ENCODE data around the gene MYO3B.

The MYO3B gene

GRCh38 chr2:170161516-170162270 is 16.3 kb upstream of the MYO3B start:
- no peak for DNase-seq (ENCODE audit: low read depth)

GRCh38 chr2:170162271-170162632 is 15.7 kb upstream of the MYO3B start:
- no peak for DNase-seq (ENCODE audit: low read depth)

GRCh38 chr2:170163411-170164065 is 14.4 kb upstream of the MYO3B start:
- DNase-seq (ENCODE audit: low read depth), result no peak

GRCh38 chr2:170165129-170165528 is 12.8 kb upstream of the MYO3B start:
- no peak for DNase-seq (ENCODE audit: low read depth)

GRCh38 chr2:170166735-170167134 is 11.2 kb upstream of the MYO3B start:
- DNase-seq (ENCODE audit: low read depth), result no peak

- no peak for DNase-seq (ENCODE audit: low read depth)
Measured at GRCh38 chr2:170170281-170171040, 7.5 kb upstream of the MYO3B start.

- DNase-seq (ENCODE audit: low read depth), result no peak
Measured at GRCh38 chr2:170176212-170176611, 1.7 kb upstream of the MYO3B start.

GRCh38 chr2:170180031-170180566 is 2.2 kb downstream of the MYO3B start:
- no peak for DNase-seq (ENCODE audit: low read depth)

- no peak for DNase-seq (ENCODE audit: low read depth)
Measured at GRCh38 chr2:170181602-170182001, 3.7 kb downstream of the MYO3B start.

GRCh38 chr2:170185319-170185718 is 7.4 kb downstream of the MYO3B start:
- no peak for DNase-seq (ENCODE audit: low read depth)

GRCh38 chr2:170189757-170190156 is 11.8 kb downstream of the MYO3B start:
- DNase-seq (ENCODE audit: low read depth), result no peak

- no peak for DNase-seq (ENCODE audit: low read depth)
Measured at GRCh38 chr2:170190172-170190571, 12.2 kb downstream of the MYO3B start.

- DNase-seq (ENCODE audit: low read depth), result no peak
Measured at GRCh38 chr2:170191166-170191866, 13.4 kb downstream of the MYO3B start.

GRCh38 chr2:170196963-170197362 is 19.0 kb downstream of the MYO3B start:
- no peak for DNase-seq (ENCODE audit: low read depth)

GRCh38 chr2:170201275-170201674 is 23.3 kb downstream of the MYO3B start:
- no peak for DNase-seq (ENCODE audit: low read depth)

GRCh38 chr2:170201734-170202393 is 23.9 kb downstream of the MYO3B start:
- no peak for DNase-seq (ENCODE audit: low read depth)

- DNase-seq (ENCODE audit: low read depth), result no peak
Measured at GRCh38 chr2:170202437-170202836, 24.5 kb downstream of the MYO3B start.

- DNase-seq (ENCODE audit: low read depth), result no peak
Measured at GRCh38 chr2:170204298-170204951, 26.5 kb downstream of the MYO3B start.

- DNase-seq (ENCODE audit: low read depth), result no peak
Measured at GRCh38 chr2:170206246-170206645, 28.3 kb downstream of the MYO3B start.

GRCh38 chr2:170206805-170207407 is 29.0 kb downstream of the MYO3B start:
- no peak for DNase-seq (ENCODE audit: low read depth)

GRCh38 chr2:170207901-170208300 is 30.0 kb downstream of the MYO3B start:
- DNase-seq (ENCODE audit: low read depth), result no peak
